GM19099 (cell line): ENCODE measurements around the gene PFDN4.

Source experiments
- POLR2A ChIP-seq: IDR thresholded peaks from 3 replicates; pipeline ENCODE4 v1.6.1; 2011; ENCODE audit warnings: low read depth; ENCODE audit not compliant: insufficient read length; ENCODE audit errors: extremely low read depth

PFDN4 gene

GRCh38 chr20:54168961-54169862 is 38.7 kb upstream of the PFDN4 start:
- no peak for TF ChIP-seq POLR2A

GRCh38 chr20:54170026-54170471 is 37.8 kb upstream of the PFDN4 start:
- TF ChIP-seq POLR2A, result no peak

GRCh38 chr20:54170963-54171362 is 36.9 kb upstream of the PFDN4 start:
- TF ChIP-seq POLR2A, result no peak

- TF ChIP-seq POLR2A, result no peak
These were observed 35.4 kb upstream of the PFDN4 start for GRCh38 chr20:54172532-54172855.

GRCh38 chr20:54172856-54173652 is 34.8 kb upstream of the PFDN4 start:
- no peak for TF ChIP-seq POLR2A

GRCh38 chr20:54173653-54174456 is 34.0 kb upstream of the PFDN4 start, which contains the start of gene CYP24A1:
TSS of gene CYP24A1 (minus strand) at chr20:54173986. CDS start at chr20:54173579, 407 bp downstream.
- no peak for TF ChIP-seq POLR2A

GRCh38 chr20:54174457-54175175 is 33.3 kb upstream of the PFDN4 start:
- no peak for TF ChIP-seq POLR2A

GRCh38 chr20:54176610-54177009 is 31.3 kb upstream of the PFDN4 start:
- no peak for TF ChIP-seq POLR2A

GRCh38 chr20:54177378-54177777 is 30.5 kb upstream of the PFDN4 start:
- no peak for TF ChIP-seq POLR2A

- TF ChIP-seq POLR2A, result no peak
These were observed 29.6 kb upstream of the PFDN4 start for GRCh38 chr20:54178256-54178655.

- TF ChIP-seq POLR2A, result no peak
These were observed 27.9 kb upstream of the PFDN4 start for GRCh38 chr20:54179946-54180345.

- no peak for TF ChIP-seq POLR2A
These were observed 27.0 kb upstream of the PFDN4 start for GRCh38 chr20:54180931-54181330.

- no peak for TF ChIP-seq POLR2A
These were observed 23.8 kb upstream of the PFDN4 start for GRCh38 chr20:54184071-54184470.

GRCh38 chr20:54184904-54185626 is 22.8 kb upstream of the PFDN4 start:
- no peak for TF ChIP-seq POLR2A
